PC-9 (cell line): ENCODE results near the gene LCMT2. TPM values are rescaled to one million over a fixed set of nuclear protein-coding genes. Genes with fewer than 3 reads are reported as not detected.

ENCODE experiments used
- BruUV-seq: library from RNA; stranded (reverse); fragments of 400-500 nt; replicated peaks from 2 replicates; lab custom pipeline; 2021; lab: Mats Ljungman, UMichigan
- CTCF ChIA-PET: fragments of 300-600 bp; sonication (Branson Sonifier 250); formaldehyde crosslinking; loops from one replicate; lab custom pipeline; 2022; ENCODE audit warnings: antibody characterized with exemption; lab: Charles Lee
- POLR2A ChIA-PET: fragments of 300-600 bp; sonication (Branson Sonifier 250); formaldehyde crosslinking; loops from one replicate; lab custom pipeline; 2022; ENCODE audit warnings: antibody characterized with exemption; ENCODE audit not compliant: unreplicated experiment; lab: Charles Lee
- DNase-seq, 2 experiments: peaks; one replicate each; pipeline versions ENCODE4 v3.0.0 to v3.0.0-alpha.2; 2015 to 2022; ENCODE audit warnings: mixed read lengths in 1 of 2
- H2AFZ ChIP-seq: fragments of 200-600 bp; sonication (generic); 2 replicates; pipeline ENCODE4 v1.8.1; 2017; ENCODE audit warnings: antibody characterized with exemption
- H3F3A ChIP-seq: fragments of 200-600 bp; sonication (generic); 2 replicates; pipeline ENCODE4 v1.8.1; 2017; ENCODE audit warnings: antibody characterized with exemption, mild to moderate bottlenecking, low read depth; ENCODE audit not compliant: insufficient read depth
- H3K27ac ChIP-seq: fragments of 200-600 bp; sonication (generic); 2 replicates; pipeline ENCODE4 v1.6.1; 2016; ENCODE audit warnings: mixed run types
- H3K27me3 ChIP-seq: fragments of 200-600 bp; sonication (generic); 2 replicates; pipeline ENCODE4 v1.6.1; 2016; ENCODE audit warnings: low read depth, mixed run types; ENCODE audit not compliant: insufficient read depth
- H3K36me3 ChIP-seq: fragments of 200-600 bp; sonication (generic); 2 replicates; pipeline ENCODE4 v1.6.1; 2016; ENCODE audit warnings: low read depth, mixed run types
- H3K4me1 ChIP-seq: fragments of 200-600 bp; sonication (generic); replicated peaks from 2 replicates; pipeline ENCODE4 v1.6.1; 2016; ENCODE audit warnings: mixed run types; ENCODE audit not compliant: insufficient read depth
- H3K4me2 ChIP-seq: fragments of 200-600 bp; sonication (generic); 2 replicates; pipeline ENCODE4 v1.6.1; 2017; ENCODE audit warnings: mixed run types
- H3K4me3 ChIP-seq: fragments of 200-600 bp; sonication (generic); 2 replicates; pipeline ENCODE4 v1.6.1; 2016; ENCODE audit warnings: mixed run types
- H3K79me2 ChIP-seq: fragments of 200-600 bp; sonication (generic); 2 replicates; pipeline ENCODE4 v1.6.1; 2017; ENCODE audit warnings: low read depth, mixed run types
- H3K9me2 ChIP-seq: fragments of 200-600 bp; sonication (generic); 2 replicates; pipeline ENCODE4 v1.8.1; 2017; ENCODE audit warnings: mild to moderate bottlenecking; ENCODE audit not compliant: insufficient read depth
- H3K9me3 ChIP-seq: fragments of 200-600 bp; sonication (generic); 2 replicates; pipeline ENCODE4 v1.8.1; 2016; ENCODE audit warnings: low read depth; ENCODE audit not compliant: insufficient read depth
- H4K20me1 ChIP-seq: fragments of 200-600 bp; sonication (generic); 2 replicates; pipeline ENCODE4 v1.8.1; 2017; ENCODE audit not compliant: insufficient read depth
- CTCF ChIP-seq: fragments of 200-600 bp; sonication (generic); conservative IDR thresholded peaks from 2 replicates; pipeline ENCODE4 v1.6.1; 2017; ENCODE audit warnings: mixed run types, antibody characterized with exemption, mild to moderate bottlenecking, moderate library complexity
- EZH2 ChIP-seq: fragments of 200-600 bp; sonication (generic); IDR thresholded peaks from 2 replicates; pipeline ENCODE4 v1.8.0; 2017; ENCODE audit warnings: antibody characterized with exemption, low read depth
- intact Hi-C: fragments of 100-400 bp; cut with micrococcal nuclease; formaldehyde crosslinking; loops from one replicate; pipeline ENCODE4 v1.10.0; 2022; ENCODE audit not compliant: unreplicated experiment
- total RNA-seq: library from RNA; stranded (reverse); gene quantifications from 2 replicates; pipeline ENCODE4 v1.2.3, GENCODE V29; 2021

Gene LCMT2
- total RNA-seq, 1 experiment from 2014 or later: 4.7 TPM

GRCh38 chr15:43277231-43277823, 53.0 kb downstream of the LCMT2 start:
- no peaks in the 10 kb centered on the region for H3K79me2 ChIP-seq
- peaks cover 3% of the 10 kb centered on the region; the same call in 1 of the 2 replicates for H3F3A ChIP-seq
- TF ChIP-seq CTCF (no peak), EZH2 (no peak)
- CTCF ChIA-PET: interaction anchor here (0.5 kb wide), 1 partner anchor 8 kb away, joined by 3 read pairs; no protein-coding TSS in a partner anchor
- H3K4me3 ChIP-seq: no peak overlapping the region
- H2AFZ ChIP-seq: no peak overlapping the region
- POLR2A ChIA-PET: no interaction called here
- H3K27ac ChIP-seq: no peak overlapping the region
- peaks cover 6% of the 10 kb centered on the region; the same call in 1 of the 2 replicates for H3K4me1 ChIP-seq
- H3K9me2 ChIP-seq: no peaks in the 10 kb centered on the region
- intact Hi-C loops: no loop called here
- no peaks in the 10 kb centered on the region for H3K36me3 ChIP-seq
- DNase-seq: no peak
- no peaks in the 10 kb centered on the region for H4K20me1 ChIP-seq
- no peaks in the 10 kb centered on the region for H3K27me3 ChIP-seq
- H3K9me3 ChIP-seq: no peaks in the 10 kb centered on the region
- no TSS peak for BruUV-seq
- H3K4me2 ChIP-seq: no peak overlapping the region

GRCh38 chr15:43276563-43277200, 53.7 kb downstream of the LCMT2 start:
- H3K27ac ChIP-seq: no peak overlapping the region
- no peaks in the 10 kb centered on the region for H4K20me1 ChIP-seq
- H3K9me3 ChIP-seq: no peaks in the 10 kb centered on the region
- no peak overlapping the region for H3K4me2 ChIP-seq
- H2AFZ ChIP-seq: no peak overlapping the region
- no peaks in the 10 kb centered on the region for H3K27me3 ChIP-seq
- ChIA-PET POLR2A (no interaction called here), CTCF (interaction anchor here (0.9 to 1.1 kb wide), 2 partner anchors 51 to 66 kb away, joined by 3 read pairs; no protein-coding TSS in a partner anchor)
- H3F3A ChIP-seq: peaks cover 3% of the 10 kb centered on the region; the same call in 1 of the 2 replicates
- H3K79me2 ChIP-seq: no peaks in the 10 kb centered on the region
- TF ChIP-seq EZH2 (no peak), CTCF (no peak)
- H3K4me3 ChIP-seq: no peak overlapping the region
- H3K4me1 ChIP-seq: peaks cover 6% of the 10 kb centered on the region; the same call in 1 of the 2 replicates
- H3K36me3 ChIP-seq: no peaks in the 10 kb centered on the region
- no TSS peak for BruUV-seq
- H3K9me2 ChIP-seq: no peaks in the 10 kb centered on the region
- no peak for DNase-seq
- intact Hi-C loops: no loop called here

- Histone ChIP-seq H3K4me2 (no peak overlapping the region), H3K27ac (no peak overlapping the region), H3K9me2 (no peaks in the 10 kb centered on the region), H3K36me3 (no peaks in the 10 kb centered on the region), H3K27me3 (no peaks in the 10 kb centered on the region), H3K79me2 (no peaks in the 10 kb centered on the region), H3K4me1 (peaks cover 6% of the 10 kb centered on the region; the same call in 1 of the 2 replicates), H3F3A (peaks cover 3% of the 10 kb centered on the region; the same call in 1 of the 2 replicates), H2AFZ (no peak overlapping the region), H4K20me1 (no peaks in the 10 kb centered on the region), H3K4me3 (no peak overlapping the region), H3K9me3 (no peaks in the 10 kb centered on the region)
- CTCF ChIA-PET: interaction anchor here (0.9 to 1.1 kb wide), 2 partner anchors 51 to 65 kb away, joined by 3 read pairs; no protein-coding TSS in a partner anchor
- no peak for DNase-seq
- POLR2A ChIA-PET: no interaction called here
- TF ChIP-seq CTCF (no peak), EZH2 (no peak)
- BruUV-seq: no TSS peak
- intact Hi-C loops: no loop called here
Measured at GRCh38 chr15:43275740-43276562, 54.4 kb downstream of the LCMT2 start.
